Liver (tissue), 3 donors: ENCODE data around the gene SERP2.

Experiments used
- EGR1 ChIP-seq, 2 donors: IDR thresholded peaks; 2 replicates each; pipeline ENCODE4 v1.6.1; 2016 to 2018; ENCODE audit warnings: antibody characterized with exemption in 2 of 2, low read depth in 2 of 2
- FOXA1 ChIP-seq: IDR thresholded peaks from 2 replicates; pipeline ENCODE4 v1.6.1; 2016; ENCODE audit warnings: antibody characterized with exemption
- FOXA2 ChIP-seq: IDR thresholded peaks from 2 replicates; pipeline ENCODE4 v1.6.1; 2016; ENCODE audit warnings: antibody characterized with exemption
- GABPA ChIP-seq, 2 donors: IDR thresholded peaks in 1 of 2; conservative IDR thresholded peaks in 1 of 2; 2 replicates each; pipeline ENCODE4 v1.6.1; 2016; ENCODE audit warnings: antibody characterized with exemption in 2 of 2, mild to moderate bottlenecking in 1 of 2, moderate library complexity in 1 of 2
- HNF4A ChIP-seq, 2 donors: conservative IDR thresholded peaks; 2 replicates each; pipeline ENCODE4 v1.6.1; 2016; ENCODE audit warnings: antibody characterized with exemption in 2 of 2, mild to moderate bottlenecking in 2 of 2
- JUND ChIP-seq, 2 donors: IDR thresholded peaks; 2 replicates each; pipeline ENCODE4 v1.6.1; 2016; ENCODE audit warnings: antibody characterized with exemption in 2 of 2
- MAX ChIP-seq: IDR thresholded peaks from 2 replicates; pipeline ENCODE4 v1.6.1; 2016; ENCODE audit warnings: antibody characterized with exemption
- RAD21 ChIP-seq, 2 donors: IDR thresholded peaks; 2 replicates each; pipeline ENCODE4 v1.6.1; 2016; ENCODE audit warnings: antibody characterized with exemption in 2 of 2, mild to moderate bottlenecking in 2 of 2
- SP1 ChIP-seq: IDR thresholded peaks from 2 replicates; pipeline ENCODE4 v1.6.1; 2018; ENCODE audit warnings: antibody characterized with exemption, mild to moderate bottlenecking
- TAF1 ChIP-seq: conservative IDR thresholded peaks from 2 replicates; pipeline ENCODE4 v1.6.1; 2016; ENCODE audit warnings: antibody characterized with exemption, mild to moderate bottlenecking
- YY1 ChIP-seq: IDR thresholded peaks from 2 replicates; pipeline ENCODE4 v1.6.1; 2016; ENCODE audit warnings: antibody characterized with exemption, mild to moderate bottlenecking
- ZBTB33 ChIP-seq: IDR thresholded peaks from 2 replicates; pipeline ENCODE4 v1.6.1; 2016; ENCODE audit warnings: antibody characterized with exemption
- TF ChIP-seq, protein P1 (sequence below): fragments of 150-350 bp; IDR thresholded peaks from 2 replicates; pipeline ENCODE4 v1.5.1; 2017; ENCODE audit warnings: improper control_type of control experiment, low read depth, low read length; ENCODE audit not compliant: missing input control
- TF ChIP-seq, protein P2 (sequence below): IDR thresholded peaks from 2 replicates; pipeline ENCODE4 v1.6.1; 2016; ENCODE audit warnings: antibody characterized with exemption, mild to moderate bottlenecking
- donor health status: healthy.
- donor health status: healthy.

GRCh38 chr13:44346534-44346933 is 27.1 kb upstream of the SERP2 start:
- TF ChIP-seq, protein P1, sequence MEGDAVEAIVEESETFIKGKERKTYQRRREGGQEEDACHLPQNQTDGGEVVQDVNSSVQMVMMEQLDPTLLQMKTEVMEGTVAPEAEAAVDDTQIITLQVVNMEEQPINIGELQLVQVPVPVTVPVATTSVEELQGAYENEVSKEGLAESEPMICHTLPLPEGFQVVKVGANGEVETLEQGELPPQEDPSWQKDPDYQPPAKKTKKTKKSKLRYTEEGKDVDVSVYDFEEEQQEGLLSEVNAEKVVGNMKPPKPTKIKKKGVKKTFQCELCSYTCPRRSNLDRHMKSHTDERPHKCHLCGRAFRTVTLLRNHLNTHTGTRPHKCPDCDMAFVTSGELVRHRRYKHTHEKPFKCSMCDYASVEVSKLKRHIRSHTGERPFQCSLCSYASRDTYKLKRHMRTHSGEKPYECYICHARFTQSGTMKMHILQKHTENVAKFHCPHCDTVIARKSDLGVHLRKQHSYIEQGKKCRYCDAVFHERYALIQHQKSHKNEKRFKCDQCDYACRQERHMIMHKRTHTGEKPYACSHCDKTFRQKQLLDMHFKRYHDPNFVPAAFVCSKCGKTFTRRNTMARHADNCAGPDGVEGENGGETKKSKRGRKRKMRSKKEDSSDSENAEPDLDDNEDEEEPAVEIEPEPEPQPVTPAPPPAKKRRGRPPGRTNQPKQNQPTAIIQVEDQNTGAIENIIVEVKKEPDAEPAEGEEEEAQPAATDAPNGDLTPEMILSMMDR = no peak
- TF ChIP-seq, protein P2, sequence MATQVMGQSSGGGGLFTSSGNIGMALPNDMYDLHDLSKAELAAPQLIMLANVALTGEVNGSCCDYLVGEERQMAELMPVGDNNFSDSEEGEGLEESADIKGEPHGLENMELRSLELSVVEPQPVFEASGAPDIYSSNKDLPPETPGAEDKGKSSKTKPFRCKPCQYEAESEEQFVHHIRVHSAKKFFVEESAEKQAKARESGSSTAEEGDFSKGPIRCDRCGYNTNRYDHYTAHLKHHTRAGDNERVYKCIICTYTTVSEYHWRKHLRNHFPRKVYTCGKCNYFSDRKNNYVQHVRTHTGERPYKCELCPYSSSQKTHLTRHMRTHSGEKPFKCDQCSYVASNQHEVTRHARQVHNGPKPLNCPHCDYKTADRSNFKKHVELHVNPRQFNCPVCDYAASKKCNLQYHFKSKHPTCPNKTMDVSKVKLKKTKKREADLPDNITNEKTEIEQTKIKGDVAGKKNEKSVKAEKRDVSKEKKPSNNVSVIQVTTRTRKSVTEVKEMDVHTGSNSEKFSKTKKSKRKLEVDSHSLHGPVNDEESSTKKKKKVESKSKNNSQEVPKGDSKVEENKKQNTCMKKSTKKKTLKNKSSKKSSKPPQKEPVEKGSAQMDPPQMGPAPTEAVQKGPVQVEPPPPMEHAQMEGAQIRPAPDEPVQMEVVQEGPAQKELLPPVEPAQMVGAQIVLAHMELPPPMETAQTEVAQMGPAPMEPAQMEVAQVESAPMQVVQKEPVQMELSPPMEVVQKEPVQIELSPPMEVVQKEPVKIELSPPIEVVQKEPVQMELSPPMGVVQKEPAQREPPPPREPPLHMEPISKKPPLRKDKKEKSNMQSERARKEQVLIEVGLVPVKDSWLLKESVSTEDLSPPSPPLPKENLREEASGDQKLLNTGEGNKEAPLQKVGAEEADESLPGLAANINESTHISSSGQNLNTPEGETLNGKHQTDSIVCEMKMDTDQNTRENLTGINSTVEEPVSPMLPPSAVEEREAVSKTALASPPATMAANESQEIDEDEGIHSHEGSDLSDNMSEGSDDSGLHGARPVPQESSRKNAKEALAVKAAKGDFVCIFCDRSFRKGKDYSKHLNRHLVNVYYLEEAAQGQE = no peak
- TF ChIP-seq MAX (no peak), YY1 (no peak), JUND (IDR thresholded peaks at IDR 0.05) (no peak), SP1 (no peak), GABPA (IDR thresholded peaks at IDR 0.05 in 1 of 2, conservative IDR thresholded peaks at IDR 0.05 in 1 of 2) (no peak), TAF1 (no peak), RAD21 (IDR thresholded peaks at IDR 0.05) (no peak), HNF4A (conservative IDR thresholded peaks at IDR 0.05) (no peak), FOXA1 (no peak), EGR1 (IDR thresholded peaks at IDR 0.05; ENCODE audit: low read depth in 2 of 2) (no peak), FOXA2 (no peak), ZBTB33 (no peak)
